Testis (tissue), 3 donors: ENCODE measurements around the gene IL3. TPM values are rescaled to one million over a fixed set of nuclear protein-coding genes. Genes with fewer than 3 reads are reported as not detected.

Experiments used
- DNase-seq: peaks from one replicate; pipeline ENCODE4 v3.0.0-alpha.2; 2019
- H3K27ac ChIP-seq, 2 donors: fragments of 200-600 bp; sonication (generic); one replicate each; pipeline ENCODE4 v1.5.1; 2019
- H3K27me3 ChIP-seq: fragments of 200-600 bp; sonication (generic); one replicate; pipeline ENCODE4 v1.5.1; 2019
- H3K36me3 ChIP-seq: fragments of 200-600 bp; sonication (generic); one replicate; pipeline ENCODE4 v1.5.1; 2017; ENCODE audit warnings: low read depth; ENCODE audit errors: missing control alignments
- H3K4me1 ChIP-seq: fragments of 200-600 bp; sonication (generic); one replicate; pipeline ENCODE4 v1.5.1; 2019
- H3K4me3 ChIP-seq, 2 donors: fragments of 200-600 bp; sonication (generic); one replicate each; pipeline ENCODE4 v1.5.1; 2017 to 2019
- H3K9me3 ChIP-seq: fragments of 200-600 bp; sonication (generic); one replicate; pipeline ENCODE4 v1.5.1; 2017
- CTCF ChIP-seq, 3 experiments: fragments of 450-650 bp in 2 of 3; fragments of 200-600 bp in 1 of 3; sonication (generic) in 1 of 3; IDR thresholded peaks; one replicate each; pipeline ENCODE4 v1.5.1; 2016 to 2019; ENCODE audit warnings: antibody characterized with exemption in 3 of 3, mild to moderate bottlenecking in 2 of 3, moderate library complexity in 1 of 3
- POLR2A ChIP-seq: fragments of 450-650 bp; IDR thresholded peaks from one replicate; pipeline ENCODE4 v1.6.1; 2017; ENCODE audit warnings: antibody characterized with exemption, mild to moderate bottlenecking, moderate library complexity
- WGBS, 2 donors: methylation state at CpG; one replicate each; pipeline ENCODE4 v1.1.5; 2018; 5-methylcytosine and 5-hydroxymethylcytosine counted together
- intact Hi-C: fragments of 100-400 bp; cut with DNase I; formaldehyde crosslinking; loops from one replicate; pipeline ENCODE4 v1.15.1; 2023; ENCODE audit warnings: low total_unique reads
- polyA plus RNA-seq: library from polyadenylated mRNA; stranded (reverse); fragments of 350-450 nt; fragmentation: Illumina TruSeq; extraction: RNeasy Lipid Tissue Mini Kit (QIAGEN cat#74804); gene quantifications from one replicate; pipeline ENCODE4 v1.2.3, GENCODE V29; 2014; ENCODE audit warnings: low read depth, low replicate concordance; ENCODE audit not compliant: insufficient read depth
- total RNA-seq, 2 donors: library from RNA; depleted of rRNA; stranded (reverse); fragments of >200 nt; gene quantifications; one replicate each; pipeline ENCODE4 v1.2.3, GENCODE V29; 2016

IL3 gene
- total and polyA plus RNA-seq, 3 donors from 2014 or later, result 0.39 TPM; not detected in 2

GRCh38 chr5:132087661-132088060 lies 27.2 kb downstream of the IL3 start:
- H3K9me3 ChIP-seq, result no peaks in the 10 kb centered on the region
- H3K27me3 ChIP-seq, result no peaks in the 10 kb centered on the region
- no peak overlapping the region for H3K27ac ChIP-seq
- intact Hi-C loops, result no loop called here
- no peak for TF ChIP-seq POLR2A
- no peak for TF ChIP-seq CTCF (IDR thresholded peaks at IDR 0.05)
- WGBS, 2 donors, result 88 to 94% methylated on average over 8 of the region's 8 CpGs
- no peak overlapping the region for H3K4me3 ChIP-seq
- no peaks in the 10 kb centered on the region for H3K36me3 ChIP-seq
- DNase-seq, result no peak
- H3K4me1 ChIP-seq, result no peaks in the 10 kb centered on the region

GRCh38 chr5:132089363-132089762 lies 28.9 kb downstream of the IL3 start:
- H3K9me3 ChIP-seq, result no peaks in the 10 kb centered on the region
- H3K27me3 ChIP-seq, result no peaks in the 10 kb centered on the region
- intact Hi-C loops, result no loop called here
- no peaks in the 10 kb centered on the region for H3K4me1 ChIP-seq
- H3K27ac ChIP-seq, result no peak overlapping the region
- H3K4me3 ChIP-seq, result no peak overlapping the region
- DNase-seq, result no peak
- no peak for TF ChIP-seq CTCF (IDR thresholded peaks at IDR 0.05)
- no peak for TF ChIP-seq POLR2A
- no peaks in the 10 kb centered on the region for H3K36me3 ChIP-seq
- 100% methylated on average over 1 of the region's 1 CpG for WGBS, 2 donors

- Histone ChIP-seq H3K36me3 (no peaks in the 10 kb centered on the region), H3K9me3 (no peaks in the 10 kb centered on the region), H3K27me3 (no peaks in the 10 kb centered on the region), H3K27ac (no peak overlapping the region), H3K4me1 (no peaks in the 10 kb centered on the region), H3K4me3 (no peak overlapping the region)
- no peak for DNase-seq
- TF ChIP-seq POLR2A (no peak), CTCF (IDR thresholded peaks at IDR 0.05) (no peak)
- intact Hi-C loops, result no loop called here
Observed at GRCh38 chr5:132090107-132090506, 29.7 kb downstream of the IL3 start.

GRCh38 chr5:132093271-132093670 lies 32.8 kb downstream of the IL3 start:
- Histone ChIP-seq H3K4me1 (no peaks in the 10 kb centered on the region), H3K27me3 (no peaks in the 10 kb centered on the region), H3K36me3 (no peaks in the 10 kb centered on the region), H3K27ac (no peak overlapping the region), H3K9me3 (no peaks in the 10 kb centered on the region), H3K4me3 (no peak overlapping the region)
- DNase-seq, result no peak
- intact Hi-C loops, result no loop called here
- TF ChIP-seq CTCF (IDR thresholded peaks at IDR 0.05) (no peak), POLR2A (no peak)
- WGBS, 2 donors, result 38 to 58% methylated on average over 3 of the region's 3 CpGs

- Histone ChIP-seq H3K36me3 (no peaks in the 10 kb centered on the region), H3K9me3 (no peaks in the 10 kb centered on the region), H3K4me3 (no peak overlapping the region), H3K27me3 (no peaks in the 10 kb centered on the region), H3K4me1 (no peaks in the 10 kb centered on the region), H3K27ac (no peak overlapping the region)
- 80 to 81% methylated on average over 12 of the region's 12 CpGs for WGBS, 2 donors
- intact Hi-C loops, result no loop called here
- DNase-seq, result no peak
- TF ChIP-seq CTCF (IDR thresholded peaks at IDR 0.05) (no peak), POLR2A (no peak)
Observed at GRCh38 chr5:132094393-132095076, 34.1 kb downstream of the IL3 start.
